HG02852 (cell line): ENCODE measurements around the gene INSR.

Experiments used
- ATAC-seq: cut with Tn5 transposase; IDR thresholded peaks from one replicate; pipeline ENCODE4 v1.9.1; 2021; ENCODE audit warnings: mild to moderate bottlenecking, moderate library complexity; ENCODE audit not compliant: unreplicated experiment

INSR gene

DNA sequence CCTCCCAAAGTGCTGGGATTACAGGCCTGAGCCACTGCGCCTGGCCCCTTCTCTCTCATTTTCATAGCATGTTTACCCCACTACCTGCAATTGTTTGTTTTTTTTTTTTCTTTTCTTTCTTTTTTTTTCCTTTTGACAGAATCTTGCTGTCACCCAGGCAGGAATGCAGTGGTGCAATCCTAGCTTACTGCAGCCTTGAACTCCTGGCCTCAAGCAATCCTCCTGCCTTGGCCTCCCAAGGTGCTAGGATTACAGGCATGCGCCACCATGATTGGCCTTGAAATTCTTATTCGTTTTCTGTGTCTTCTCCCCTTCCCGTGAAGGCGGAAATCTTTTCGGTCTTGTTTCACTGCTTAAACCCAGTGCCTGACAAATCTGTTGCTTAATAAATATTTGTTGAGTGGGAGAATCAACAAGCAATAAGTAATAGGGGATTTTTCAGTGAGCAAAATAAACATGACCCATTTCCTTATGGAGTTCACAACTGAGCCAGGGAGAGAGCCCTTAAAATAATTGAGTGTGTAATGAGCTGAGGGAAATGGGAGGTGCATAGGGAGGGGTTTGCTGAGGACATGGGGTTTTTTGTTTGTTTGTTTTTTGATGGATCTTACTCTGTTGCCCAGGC is 1.8 kb upstream of the INSR start:
- ATAC-seq = no peak

DNA sequence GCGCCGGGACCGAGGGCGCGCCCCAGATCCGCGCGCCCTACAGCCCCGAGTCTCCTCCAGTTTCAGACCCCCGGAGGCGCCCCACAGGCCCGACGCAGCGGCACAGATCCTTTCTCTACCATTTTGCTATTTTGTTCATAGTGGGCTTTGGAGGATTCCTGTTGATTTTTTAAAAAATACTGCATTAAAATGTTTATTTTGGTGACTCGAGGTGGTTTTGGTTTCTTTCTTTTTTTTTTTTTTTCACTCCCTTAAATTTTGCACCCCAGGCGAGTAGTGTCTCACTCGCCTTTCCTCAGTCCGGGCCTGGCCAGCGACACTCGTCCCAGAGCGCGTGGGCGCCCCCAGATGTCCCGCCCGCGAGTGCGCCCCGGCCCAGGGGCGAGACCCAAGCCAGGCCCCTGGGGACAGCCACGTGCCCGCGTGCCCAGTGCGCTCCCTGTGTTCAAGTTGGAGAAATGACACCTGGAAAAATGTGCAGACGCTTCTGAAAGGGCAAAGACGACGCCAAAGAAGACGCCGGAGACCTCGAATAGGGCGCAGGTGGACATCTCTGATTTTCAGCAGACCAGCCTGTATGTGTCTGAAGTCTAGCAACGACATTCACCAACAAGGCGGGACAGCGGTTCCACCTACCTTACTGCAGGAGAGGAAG is 471 bp upstream of the INSR start:
- peak; percentile 48 for ATAC-seq

DNA sequence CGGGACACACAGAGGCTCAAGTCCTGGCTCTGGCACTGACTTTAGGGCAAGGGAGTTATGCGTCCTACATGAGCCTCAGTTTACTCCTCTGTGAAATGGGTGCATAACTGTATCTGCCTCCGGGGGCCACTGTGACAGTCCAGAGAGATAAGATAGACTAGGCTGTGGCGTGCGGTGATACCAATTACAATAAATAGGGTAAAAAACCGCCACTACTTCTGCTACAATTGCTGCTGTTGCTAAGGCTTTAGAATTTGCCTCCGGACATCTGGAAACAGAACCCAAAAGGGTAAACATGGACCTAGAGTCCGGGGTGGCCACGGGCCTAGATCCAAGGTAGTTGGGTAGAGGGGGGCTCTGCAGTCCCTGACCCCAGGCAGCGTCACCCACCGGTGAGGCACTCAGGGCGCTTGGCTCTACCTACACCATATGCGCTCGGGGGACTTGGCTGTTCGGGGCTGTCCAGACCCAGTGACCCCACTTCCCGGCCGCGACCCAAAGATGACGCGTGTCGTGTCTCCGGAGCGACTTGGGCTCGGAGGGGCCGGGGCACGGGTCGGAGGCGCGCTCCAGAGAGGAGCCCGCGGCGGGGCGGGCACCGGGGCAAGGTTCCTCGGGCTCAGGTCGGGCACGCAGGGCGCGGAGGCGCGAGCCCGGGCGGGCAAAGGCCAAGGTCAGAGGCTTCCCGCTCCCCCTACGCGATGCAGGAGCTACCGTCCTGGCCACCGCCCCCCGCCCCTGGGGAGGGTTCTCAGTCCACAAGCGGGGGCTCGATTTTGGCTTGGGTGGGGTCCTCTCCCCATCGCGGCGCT is 1.1 kb downstream of the INSR start:
- ATAC-seq = no peak

DNA sequence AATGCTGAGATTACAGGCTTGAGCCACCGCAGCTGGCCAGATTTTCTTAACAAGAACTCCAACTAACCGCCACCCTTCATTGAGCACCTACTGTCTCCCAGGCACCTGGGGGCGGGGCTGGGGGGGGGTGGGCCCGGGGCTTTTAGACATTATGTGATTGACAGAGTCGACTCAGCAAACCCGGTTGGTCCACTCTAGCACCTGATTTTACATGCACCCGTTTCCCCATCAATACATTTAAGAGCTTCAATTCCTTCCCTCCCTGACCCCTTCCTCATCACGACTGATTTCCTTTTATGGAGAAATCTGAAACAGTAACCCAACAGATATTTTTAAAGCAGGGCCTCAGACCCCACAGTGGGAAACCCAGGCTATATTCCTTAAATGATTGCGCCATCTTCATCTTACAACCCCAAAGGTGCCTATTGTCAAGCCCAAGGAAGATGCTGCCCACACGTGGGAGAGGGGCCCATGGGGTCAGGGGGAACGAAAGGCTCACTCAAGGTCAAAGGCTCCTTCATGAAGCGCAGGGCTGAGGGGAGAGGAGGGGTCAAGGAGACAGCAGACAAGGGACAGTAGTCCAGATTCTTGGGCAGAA is 1.8 kb downstream of the INSR start:
- ATAC-seq = no peak

DNA sequence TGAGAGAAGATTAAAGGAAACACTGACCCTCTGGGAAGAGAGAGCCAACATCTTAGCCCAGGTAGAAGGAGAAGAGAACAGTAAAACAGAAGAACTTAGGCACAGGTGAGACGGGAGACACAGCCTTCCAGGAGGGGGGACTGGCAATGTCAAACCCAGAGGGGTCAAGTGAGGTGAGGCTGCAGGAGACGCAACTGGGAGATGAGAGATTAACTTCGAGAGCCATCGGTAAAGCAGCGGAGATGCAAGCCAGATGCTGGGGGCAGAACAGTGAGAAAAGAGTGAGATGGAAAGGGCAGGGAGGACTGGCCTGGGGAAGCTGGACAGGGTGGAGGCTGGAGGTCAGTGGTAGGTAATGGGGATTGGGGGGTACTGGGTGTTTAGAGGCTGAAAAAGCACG is 5.2 kb downstream of the INSR start:
- no peak for ATAC-seq

DNA sequence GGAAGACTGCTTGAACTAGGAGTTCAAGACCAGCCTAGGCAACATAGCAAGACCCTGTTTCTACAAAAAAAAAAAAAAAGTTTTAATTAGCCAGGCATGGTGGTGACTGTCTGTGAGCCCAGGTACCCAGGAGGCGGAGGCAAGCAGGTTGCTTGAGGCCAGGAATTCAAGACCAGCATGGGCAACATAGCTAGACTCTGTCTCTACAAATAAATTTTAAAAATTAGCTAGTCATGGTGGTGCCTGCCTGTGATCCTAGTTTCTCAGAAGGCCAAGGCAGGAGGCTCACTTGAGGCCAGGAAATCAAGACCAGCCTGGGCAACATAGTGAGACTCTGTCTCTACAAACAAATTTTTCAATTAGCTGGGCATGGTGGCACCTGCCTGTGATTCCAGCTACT is 6.1 kb downstream of the INSR start:
- ATAC-seq = no peak

DNA sequence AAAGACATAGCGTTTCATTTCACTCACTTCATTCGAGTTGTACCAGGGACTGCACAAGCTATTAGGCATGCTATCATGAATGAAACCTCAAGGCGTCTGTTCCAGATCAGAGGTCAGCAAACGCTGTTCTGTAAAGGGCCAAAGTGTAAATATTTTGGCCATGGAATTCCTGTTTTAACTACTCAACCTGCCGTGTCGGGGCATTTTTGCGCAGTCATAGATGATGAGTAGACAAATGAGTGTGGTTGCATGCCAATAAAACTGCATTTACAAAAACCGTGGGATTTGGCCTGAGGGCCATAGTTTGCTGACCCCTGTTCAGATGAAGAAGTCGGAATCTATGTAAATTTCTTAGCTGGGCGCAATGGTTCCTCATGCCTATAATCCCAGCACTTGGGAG is 6.5 kb downstream of the INSR start:
- ATAC-seq = no peak

DNA sequence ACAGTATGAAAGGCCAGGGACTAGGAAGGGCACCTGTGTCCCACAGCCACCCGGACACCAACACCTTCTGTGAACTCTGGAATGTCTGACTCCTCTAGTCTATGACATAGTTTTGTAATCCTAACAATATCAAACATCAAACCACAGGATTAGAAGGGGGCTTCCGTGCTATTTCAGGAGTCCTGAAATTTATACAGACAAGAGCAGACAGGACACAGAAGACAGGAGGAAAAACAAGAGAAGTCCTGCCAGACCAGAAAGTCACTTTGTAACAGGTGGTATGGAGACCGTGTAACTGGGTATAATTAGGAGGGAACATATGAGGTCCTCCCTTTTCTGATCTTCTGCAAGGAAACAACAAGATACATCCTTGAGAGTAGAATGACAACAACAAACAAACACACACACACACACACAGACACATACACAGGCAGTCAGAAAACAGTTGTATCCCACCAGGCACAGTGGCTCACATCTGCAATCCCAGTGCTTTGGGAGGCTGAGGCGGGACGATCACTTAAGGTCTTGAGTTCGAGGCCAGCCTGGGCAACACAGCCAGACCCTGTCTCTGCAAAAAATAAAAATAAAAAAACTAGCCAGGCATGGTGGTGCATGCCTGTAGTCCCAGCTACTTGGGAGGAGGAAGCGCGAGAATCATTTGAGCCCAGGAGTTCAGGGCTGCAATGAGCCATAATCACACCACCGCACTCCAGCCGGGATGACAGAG is 13.1 kb downstream of the INSR start:
- no peak for ATAC-seq

DNA sequence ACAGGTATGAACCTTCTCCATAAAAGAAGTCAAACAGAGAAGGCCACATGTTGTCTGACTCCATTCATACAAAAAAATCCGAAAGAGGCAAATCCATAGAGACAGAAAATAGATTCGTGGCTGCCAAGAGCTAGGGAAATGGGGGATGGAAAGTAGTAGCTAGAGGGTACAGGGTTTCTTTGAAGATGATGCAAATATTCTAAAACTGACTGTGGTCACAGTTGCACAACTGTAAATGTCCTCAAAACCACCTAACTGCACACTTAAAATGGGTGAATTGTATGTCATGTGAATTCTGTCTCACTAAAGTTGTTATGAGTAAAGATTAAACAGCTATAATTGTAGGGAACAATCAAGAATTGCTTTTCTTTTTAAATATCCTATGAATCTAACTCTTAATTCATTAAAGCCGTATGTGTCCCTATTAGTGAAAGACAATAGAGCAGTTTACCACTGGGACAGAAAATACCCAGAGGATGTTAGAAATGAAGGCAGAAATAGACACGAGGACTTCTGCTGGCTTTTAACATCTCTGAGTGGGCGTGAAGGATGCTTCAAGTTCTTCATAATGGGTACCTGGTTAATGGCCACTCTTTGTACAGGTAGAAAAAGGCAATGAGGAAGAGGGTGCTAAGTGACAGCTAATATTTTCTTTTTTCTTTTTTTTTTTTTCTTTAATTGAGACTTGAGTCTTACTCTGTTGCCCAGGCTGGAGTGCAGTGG is 21.2 kb downstream of the INSR start:
- peak; percentile 52 for ATAC-seq

DNA sequence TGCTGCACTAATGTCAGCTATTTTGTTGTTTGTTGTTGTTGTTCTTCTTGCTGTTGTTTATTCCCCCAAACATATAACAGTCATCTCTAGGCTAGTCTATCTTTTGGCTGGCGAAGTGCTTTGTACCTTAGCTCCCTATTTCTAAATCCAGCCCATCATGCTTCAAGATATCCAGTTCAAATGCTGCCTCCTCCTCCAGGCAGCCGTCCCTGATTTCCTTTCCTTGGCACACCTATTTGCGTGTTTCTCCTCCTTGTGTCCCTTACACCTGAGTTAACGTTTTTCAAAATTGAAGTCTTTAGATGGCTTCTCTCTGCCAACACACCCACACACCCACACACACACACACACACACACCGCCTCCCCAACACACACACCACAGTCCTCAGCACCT is 25.5 kb downstream of the INSR start:
- no peak for ATAC-seq

DNA sequence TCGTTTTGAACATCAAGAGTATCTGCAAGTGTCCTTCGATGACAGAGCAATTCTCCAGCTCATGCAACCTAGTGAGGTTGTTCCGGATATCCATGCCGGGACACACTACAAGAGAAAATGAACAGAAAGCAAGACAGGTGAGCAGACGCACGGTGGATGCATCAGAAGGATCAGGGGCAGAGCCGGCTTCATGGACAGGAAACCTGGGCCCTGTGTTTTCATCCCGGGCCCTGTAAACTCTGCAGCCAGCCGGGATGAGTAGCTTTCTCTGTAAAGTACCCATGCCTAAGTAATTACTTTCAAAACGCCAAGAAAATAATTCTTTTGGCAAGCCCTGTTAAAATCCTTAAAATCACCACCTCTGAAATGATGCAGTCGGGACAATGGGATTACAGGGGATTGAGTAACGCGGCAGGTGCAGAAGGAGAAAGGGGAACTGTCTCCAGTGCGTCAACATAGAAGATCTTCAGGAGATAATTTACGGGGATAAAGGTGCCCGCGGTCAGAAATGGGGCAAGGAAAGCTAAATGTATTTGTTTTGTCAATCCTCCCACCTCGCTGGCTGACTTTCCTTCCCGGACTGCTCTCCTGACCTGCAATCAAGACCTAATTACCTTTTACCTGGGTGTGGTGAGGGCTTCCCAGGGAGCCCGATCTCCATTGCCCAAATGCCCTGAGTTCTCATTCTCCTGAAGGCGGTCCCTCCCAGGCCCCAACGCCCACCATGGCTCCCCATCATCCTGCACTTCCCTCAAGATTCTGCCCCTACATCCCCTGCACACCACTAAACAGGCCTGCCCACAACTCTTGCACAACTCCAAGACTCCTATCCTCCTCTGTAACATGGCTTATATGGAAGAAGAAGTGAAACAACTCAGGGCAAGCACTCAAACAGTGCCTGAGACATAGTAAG is 26.2 kb downstream of the INSR start:
- ATAC-seq = no peak

DNA sequence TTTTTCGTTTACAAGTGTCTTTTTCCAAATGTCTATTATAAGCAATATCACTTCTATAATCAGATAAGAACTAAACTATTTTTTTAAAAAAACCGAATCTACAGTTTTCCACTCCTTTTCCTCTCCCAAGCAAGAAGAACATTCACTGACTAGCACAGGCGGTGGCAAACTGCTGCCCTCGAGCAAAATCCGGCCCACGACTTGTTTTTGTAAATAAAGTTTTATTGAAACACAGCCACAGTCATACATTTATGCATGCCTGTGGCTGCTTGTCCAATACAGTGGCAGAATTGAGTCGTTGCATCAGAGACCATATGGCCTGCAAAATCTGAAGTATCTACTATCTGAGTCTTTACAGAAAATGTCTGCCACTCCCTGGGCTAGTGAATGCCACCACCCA is 27.4 kb downstream of the INSR start:
- ATAC-seq = no peak

DNA sequence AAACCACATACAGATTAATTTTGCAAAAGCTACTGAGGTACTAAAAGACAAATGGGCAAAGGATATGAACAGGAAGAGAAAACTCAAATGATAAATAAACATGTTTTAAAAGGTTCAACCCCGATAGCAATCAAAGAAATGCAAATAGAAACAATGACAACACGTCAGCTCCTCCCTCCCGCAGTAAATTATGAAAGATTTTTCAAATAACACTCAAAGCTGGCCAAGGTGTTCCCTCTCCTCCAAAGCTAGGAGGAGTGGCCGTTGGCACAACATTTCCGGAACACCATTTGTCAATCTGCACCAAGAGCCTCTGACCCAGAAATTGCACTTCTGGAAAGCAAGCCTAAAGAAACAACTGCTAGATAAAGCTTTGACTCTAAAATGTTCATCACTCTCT is 28.3 kb downstream of the INSR start:
- no peak for ATAC-seq

DNA sequence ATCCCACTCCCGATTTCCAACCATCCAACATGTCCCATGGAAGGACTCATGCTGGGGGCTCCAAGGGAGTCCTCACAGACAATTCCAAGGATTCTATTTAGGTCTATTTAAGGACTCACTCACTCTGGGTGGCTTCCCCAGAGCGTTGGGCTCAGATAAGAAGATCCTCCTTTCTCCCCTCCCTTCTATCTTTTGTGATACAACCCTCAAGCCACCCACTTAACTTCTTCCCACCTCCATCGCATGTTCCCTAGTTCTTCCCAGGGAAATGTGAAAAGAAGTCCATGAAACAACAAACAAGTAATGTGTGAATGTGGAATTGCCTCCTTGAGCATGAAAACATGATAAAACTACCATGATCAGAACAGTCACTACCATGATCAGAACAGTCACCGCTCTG is 29.4 kb downstream of the INSR start:
- ATAC-seq = no peak

DNA sequence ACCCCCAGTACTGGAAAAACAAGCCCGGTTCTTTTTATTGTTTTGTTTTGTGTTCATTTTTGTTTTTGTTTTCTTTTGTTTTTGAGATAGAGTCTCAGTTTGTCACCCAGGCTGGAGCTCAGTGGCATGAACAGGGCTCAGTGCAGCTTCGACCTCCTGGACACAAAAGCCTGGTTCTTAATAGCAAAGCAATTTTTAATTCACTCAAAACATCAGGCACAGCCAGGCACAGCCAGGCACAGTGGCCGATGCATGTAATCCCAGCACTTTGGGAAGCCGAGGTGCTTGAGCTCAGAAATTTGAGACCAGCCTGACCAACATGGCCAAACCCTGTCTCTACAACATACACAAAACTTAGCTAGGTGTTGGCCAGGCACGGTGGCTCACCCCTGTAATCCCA is 30.7 kb downstream of the INSR start:
- no peak for ATAC-seq

DNA sequence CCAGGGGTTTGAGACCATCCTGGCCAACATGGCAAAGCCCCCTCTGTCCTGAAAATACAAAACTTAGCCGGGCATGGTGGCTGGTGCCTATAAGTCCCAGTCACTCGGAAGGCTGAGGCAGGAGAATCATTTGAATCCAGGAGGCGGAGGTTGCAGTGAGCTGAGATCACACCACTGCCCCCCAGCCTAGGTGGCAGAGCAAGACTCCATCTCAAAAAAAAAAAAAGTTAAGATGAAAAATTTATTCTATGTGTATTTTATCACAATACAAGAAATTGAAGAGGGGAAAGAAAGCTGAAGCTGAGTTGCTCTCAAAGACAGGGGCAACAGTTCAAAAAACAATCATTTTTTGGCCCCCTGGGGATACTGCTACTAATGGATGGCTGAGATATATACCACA is 31.1 kb downstream of the INSR start:
- ATAC-seq = no peak

DNA sequence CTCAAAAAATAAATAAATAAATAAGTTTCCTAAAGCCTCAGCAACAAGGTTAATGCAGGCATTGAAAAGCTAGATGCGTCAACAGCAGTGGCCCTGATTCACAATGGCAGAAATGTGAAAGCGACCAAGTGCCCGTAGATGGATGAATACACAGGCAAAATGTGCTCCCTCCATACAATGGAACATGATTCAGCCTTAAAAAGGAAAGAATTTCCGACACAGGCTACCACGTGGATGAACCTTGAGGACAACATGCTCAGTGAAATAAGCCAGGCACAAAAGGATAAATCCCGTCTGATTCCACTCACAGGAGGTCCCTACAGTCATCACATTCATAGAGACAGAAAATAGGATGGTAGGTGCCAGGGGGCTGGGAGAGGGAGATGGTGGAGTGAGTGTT is 31.7 kb downstream of the INSR start:
- no peak for ATAC-seq

DNA sequence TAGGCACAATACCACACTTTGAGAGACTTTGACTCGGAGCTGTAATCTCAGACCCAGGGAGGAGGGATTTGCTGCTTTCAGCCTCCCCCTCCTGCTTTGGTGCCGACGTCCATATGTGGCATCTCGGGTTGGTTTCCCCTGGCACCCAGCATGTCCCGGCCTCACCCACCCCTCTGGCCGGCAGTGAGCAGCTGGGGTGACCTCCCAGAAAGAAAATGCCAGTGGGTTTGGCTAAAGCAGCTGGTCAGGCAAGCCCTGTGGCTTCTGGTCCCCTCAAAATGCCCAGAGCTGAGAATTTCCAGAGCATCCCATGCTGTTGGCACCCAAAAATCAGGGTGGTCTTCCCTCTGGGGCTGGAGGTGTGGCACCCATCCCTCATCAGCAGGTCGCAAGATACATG is 34.1 kb downstream of the INSR start:
- no peak for ATAC-seq

DNA sequence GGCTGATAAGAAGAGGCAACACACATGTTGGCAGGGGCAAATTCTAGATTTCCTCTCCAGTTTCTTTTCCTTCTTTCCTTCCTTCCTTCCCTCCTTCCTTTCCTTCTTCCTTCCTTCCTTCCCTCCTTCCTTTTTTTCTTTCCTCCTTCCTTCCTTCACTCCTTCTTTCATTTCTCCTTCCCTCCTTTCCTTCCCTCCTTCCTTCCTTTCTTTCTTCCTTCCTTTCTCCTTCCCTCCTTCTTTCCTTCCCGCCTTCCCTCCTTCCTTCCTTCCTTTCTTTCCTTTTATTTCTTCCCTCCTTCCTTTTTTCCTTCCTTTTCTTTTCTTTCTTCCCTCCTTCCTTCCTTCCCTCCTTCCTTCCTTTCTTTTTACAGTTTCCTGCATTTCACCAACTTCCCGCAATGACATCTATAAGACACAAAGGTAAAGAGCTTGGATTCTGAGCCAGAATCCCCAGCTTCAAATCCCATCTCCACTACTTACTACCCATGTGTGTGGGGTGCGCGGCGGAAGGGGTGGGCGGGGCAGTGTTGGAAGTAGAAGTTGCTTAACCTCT is 35.3 kb downstream of the INSR start:
- no peak for ATAC-seq
